ENCODE measurements around the gene OSBPL8.

GRCh38 chr12:76398106-76398505 lies 161.5 kb downstream of the OSBPL8 start:
- no peak for TF ChIP-seq CTCF (IDR thresholded peaks at IDR 0.05)
- no peak for TF ChIP-seq POLR2A (IDR thresholded peaks at IDR 0.05)

Data from adrenal gland (tissue), 5 donors.